G401 (cell line): ENCODE results near the gene KLHDC1. TPM values are rescaled to one million over a fixed set of nuclear protein-coding genes. Genes with fewer than 3 reads are reported as not detected.
"Not testable (repeated sequence)": the region's sequence is repeated elsewhere in the genome, so short reads cannot be mapped to it uniquely, and the experiment has no call there.

Source experiments
- DNase-seq: peaks from one replicate; pipeline ENCODE4 v3.0.0-alpha.2; 2015; ENCODE audit warnings: low spot score
- in situ Hi-C: cut with HindIII; loops from 2 replicates; pipeline ENCODE4 v1.10.0; 2016; ENCODE audit warnings: low sequenced_read_pairs, mixed read lengths
- total RNA-seq: library from RNA; depleted of rRNA; stranded (reverse); fragments of >200 nt; shearing (Covaris generic); gene quantifications from 2 replicates; pipeline ENCODE4 v1.2.3, GENCODE V29; 2014

Gene KLHDC1
- total RNA-seq, 1 experiment from 2014 or later, result 0.85 TPM

DNA sequence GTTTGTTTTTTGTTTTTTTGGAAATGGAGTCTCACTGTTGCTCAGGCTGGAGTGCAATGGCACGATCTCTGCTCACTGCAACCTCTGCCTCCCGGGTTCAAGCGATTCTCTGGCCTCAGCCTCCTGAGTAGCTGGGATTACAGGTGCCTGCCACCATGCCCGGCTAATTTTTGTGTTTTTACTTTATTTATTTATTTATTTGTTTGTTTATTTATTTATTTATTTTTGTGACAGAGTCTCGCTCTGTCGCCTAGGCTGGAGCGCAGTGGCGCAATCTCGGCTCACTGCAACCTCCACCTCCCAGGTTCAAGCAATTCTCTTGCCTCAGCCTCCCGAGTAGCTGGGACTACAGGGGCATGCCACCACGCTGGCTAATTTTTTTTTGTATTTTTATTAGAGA lies 18.1 kb downstream of the KLHDC1 start:
- in situ Hi-C loops, DNase-seq: not testable (repeated sequence)

DNA sequence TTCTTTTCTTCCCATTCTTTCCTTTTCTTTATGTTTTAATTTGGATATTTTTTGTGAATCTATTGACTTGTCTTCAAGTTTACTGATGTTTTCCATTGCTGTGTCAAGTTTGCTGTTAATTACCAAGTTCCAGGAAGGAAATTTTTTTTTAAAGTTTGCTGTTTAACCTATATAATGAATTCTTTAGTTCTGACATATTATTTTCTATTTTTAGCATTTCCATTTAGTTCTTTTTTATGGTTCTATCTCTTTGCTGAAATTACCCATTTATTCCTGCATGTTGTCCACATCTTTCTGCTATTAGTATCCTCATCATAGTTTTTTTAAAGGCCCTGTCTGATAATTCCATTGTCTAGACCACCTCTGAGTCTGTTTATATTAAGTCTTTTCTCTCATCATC lies 27.8 kb downstream of the KLHDC1 start:
- in situ Hi-C loops, result no loop called here
- no peak for DNase-seq

- in situ Hi-C loops, DNase-seq: not testable (repeated sequence)
Observed at GRCh38 chr14:49721733-49722435, 29.0 kb downstream of the KLHDC1 start.

- DNase-seq, result no peak
- in situ Hi-C loops, result no loop called here
Observed at GRCh38 chr14:49727171-49727570, 34.3 kb downstream of the KLHDC1 start.

- in situ Hi-C loops, result no loop called here
- no peak for DNase-seq
Observed at GRCh38 chr14:49732896-49733295, 40.0 kb downstream of the KLHDC1 start.

- in situ Hi-C loops, result no loop called here
- DNase-seq, result no peak
Observed at GRCh38 chr14:49733836-49734235, 40.9 kb downstream of the KLHDC1 start.

DNA sequence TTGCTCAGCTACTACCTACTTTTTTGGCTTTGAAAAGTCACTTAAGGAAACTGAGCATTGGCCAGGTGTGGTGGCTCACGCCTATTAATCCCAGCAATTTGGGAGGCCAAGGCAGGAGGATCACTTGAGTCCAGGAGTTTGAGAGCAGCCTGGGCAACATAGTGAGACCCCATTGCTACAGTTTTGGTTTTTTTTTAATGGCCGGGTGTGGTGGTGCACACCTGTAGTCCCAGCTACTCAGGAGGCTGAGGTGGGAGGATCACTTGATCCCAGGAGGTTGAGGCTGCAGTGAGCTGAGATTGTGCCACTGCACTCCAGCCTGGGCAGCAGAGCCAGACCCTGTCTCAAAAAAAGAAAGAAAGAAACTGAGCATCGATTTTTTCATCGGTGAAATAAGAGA lies 42.7 kb downstream of the KLHDC1 start:
- in situ Hi-C loops, DNase-seq: not testable (repeated sequence)

- DNase-seq, result no peak
- in situ Hi-C loops, result no loop called here
Observed at GRCh38 chr14:49745191-49745590, 52.3 kb downstream of the KLHDC1 start.

- DNase-seq, in situ Hi-C loops: not testable (repeated sequence)
Observed at GRCh38 chr14:49746476-49746875, 53.6 kb downstream of the KLHDC1 start.

- in situ Hi-C loops, result no loop called here
- no peak for DNase-seq
Observed at GRCh38 chr14:49754570-49755097, 61.7 kb downstream of the KLHDC1 start.

DNA sequence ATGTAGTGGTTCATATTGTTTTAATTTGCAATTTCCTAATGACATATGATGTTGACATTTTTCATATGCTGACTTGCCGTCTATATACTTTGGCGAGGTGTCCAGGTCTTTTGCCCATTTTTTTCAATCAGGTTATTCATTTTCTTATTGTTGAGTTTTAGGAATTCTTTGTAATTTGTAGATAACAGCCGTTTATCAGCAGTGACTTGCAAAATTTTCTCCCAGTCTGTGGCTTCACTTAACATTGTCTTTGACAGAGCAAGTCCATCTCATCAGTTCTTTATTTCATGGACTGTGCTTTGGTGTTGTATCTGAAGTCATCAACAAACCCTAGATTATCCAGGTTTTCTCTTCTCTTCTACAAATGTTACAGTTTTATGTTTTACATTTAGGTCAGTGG lies 62.5 kb downstream of the KLHDC1 start:
- in situ Hi-C loops, result no loop called here
- no peak for DNase-seq

GRCh38 chr14:49761839-49762551 lies 69.1 kb downstream of the KLHDC1 start:
- in situ Hi-C loops, result no loop called here
- no peak for DNase-seq

GRCh38 chr14:49766839-49767238 lies 73.9 kb downstream of the KLHDC1 start:
- in situ Hi-C loops, result no loop called here
- no peak for DNase-seq

- no peak for DNase-seq
- in situ Hi-C loops, result no loop called here
Observed at GRCh38 chr14:49767270-49767570, 74.3 kb downstream of the KLHDC1 start.

DNA sequence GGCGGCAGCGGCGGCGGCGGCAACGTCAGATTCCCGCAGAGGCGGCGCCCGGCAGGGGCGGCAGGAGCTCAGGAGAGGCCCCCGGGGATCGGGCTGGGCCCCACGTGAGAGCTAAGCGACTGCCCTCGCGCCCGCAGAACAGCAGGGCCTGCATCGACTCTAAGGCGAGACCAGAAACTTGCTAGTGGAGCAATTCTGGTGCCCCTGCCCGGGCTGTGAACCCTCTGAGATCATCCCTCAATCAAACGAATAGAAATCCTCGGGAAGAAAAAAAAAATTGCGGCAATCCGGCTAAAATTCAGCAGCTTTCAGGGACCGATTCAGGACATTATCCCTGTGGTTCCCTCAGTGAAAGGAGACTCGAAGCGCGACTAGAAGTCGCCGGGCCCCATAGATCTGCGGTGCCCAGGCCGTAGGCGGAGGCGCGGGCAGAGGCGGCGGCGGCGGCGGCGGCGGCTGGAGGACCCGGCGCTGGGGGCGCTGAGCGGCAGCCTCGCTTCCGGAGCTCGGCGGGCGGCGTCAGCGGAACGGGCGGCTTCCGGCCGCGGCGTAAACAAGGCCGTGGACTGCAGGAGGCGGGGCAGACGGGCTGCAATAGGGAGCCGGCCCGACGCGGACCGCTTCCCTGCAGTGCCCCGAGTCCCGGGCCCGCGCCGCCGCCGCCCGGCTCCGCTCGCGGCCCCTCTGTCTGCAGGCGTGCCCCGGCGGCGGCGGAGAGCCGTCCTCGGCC lies 74.8 kb downstream of the KLHDC1 start, which contains the start of gene KLHDC2:
KLHDC2 (plus strand) TSS at position 583 of the 730 bp plus-strand sequence. CDS start 316 bp downstream, outside the sequence.
- peak; percentile 85 for DNase-seq
- in situ Hi-C loops, result no loop called here

DNA sequence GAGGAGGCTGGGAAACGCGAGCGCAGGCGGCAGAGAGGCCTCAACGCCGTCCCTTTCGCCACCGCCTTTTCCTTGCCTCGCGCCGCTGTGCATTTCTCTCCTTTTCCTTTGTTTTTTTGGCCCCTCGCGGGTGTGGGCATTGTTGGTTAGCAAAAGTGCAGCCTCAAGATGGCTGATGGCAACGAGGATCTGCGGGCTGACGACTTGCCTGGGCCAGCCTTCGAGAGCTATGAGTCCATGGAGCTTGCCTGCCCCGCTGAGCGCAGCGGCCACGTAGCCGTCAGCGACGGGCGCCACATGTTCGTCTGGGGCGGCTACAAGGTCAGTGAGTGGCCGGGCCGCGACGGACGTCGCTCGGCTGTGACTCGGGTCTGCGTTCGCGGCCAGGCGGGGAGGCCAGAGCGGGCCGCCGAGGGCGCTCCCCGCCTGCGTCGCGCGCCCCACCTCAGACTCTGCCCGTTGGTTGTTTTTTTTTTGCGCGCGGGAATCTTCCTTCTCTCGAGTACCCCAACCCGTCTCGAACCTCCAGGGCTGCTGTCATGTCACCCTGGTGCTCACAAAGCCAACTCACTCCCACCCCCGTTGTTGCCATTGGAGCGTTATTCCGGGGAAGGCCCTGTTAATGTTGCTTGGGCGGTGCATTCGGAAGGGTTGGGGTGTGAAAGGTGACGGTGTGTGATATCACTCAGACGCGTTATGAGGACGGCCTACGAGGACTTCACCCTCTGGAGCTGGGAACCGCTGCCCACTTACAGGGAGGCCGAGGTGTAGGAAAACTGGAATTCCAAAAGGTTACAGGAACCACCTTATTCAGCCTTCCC lies 75.6 kb downstream of the KLHDC1 start:
- DNase-seq, result peak; percentile 70
- in situ Hi-C loops, result no loop called here

DNA sequence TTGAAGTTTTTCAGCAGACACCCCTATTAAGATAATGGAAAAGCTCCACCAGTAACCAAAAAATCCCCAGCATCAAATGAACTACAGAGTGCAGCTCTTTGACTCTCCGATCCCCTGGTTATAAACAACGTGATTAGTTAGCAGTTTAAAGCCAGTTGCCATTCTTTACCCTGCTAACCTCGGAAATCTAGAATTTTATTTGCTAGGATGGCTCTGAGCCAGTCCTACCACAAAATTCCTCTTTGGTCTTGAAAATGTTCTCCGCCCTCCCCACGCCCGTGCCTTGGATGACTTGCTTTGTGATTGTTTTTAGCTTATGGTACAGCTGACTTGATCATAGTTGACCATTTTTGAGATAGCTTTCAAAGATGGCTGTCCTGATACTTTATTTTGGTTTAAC lies 76.3 kb downstream of the KLHDC1 start:
- DNase-seq, result no peak
- in situ Hi-C loops, result no loop called here

DNA sequence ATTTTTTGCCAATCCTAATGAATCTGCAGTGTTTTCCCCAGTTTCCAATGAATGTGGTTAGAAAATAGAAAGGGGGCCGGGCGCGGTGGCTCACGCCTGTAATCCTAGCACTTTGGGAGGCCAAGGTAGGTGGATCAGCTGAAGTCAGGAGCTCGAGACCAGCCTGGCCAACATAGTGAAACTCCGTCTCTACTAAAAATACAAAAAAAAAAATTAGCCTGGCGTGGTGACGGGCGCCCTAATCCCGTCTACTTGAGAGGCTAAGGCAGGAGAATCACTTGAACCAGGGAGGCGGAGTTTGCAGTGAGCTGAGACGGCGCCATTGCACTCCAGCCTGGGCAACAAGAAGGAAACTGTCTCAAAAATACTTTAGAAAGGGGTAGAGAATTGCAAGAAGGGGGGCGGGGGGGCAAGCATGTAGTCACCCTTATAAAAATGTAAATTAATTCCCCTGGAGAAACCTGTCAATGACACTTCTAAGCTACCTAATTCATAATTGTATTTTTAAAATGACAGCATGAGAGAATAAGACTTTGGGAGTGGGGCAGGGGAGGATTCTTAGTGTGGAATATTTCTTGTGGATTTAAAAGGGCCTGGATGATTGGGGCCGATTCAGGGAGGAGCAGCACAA lies 76.8 kb downstream of the KLHDC1 start:
- DNase-seq, result no peak
- in situ Hi-C loops, result no loop called here
